GM20000 (cell line): ENCODE data around the gene PRDM1.
"Not testable (repeated sequence)": the region's sequence is repeated elsewhere in the genome, so short reads cannot be mapped to it uniquely, and the experiment has no call there.

Experiments used
- DNase-seq: peaks from one replicate; pipeline ENCODE4 v3.0.0; 2012; ENCODE audit warnings: low spot score
- CTCF ChIP-seq: IDR thresholded peaks from 2 replicates; pipeline ENCODE4 v1.5.1; 2012; ENCODE audit warnings: mild to moderate bottlenecking, control low read depth; ENCODE audit errors: extremely low read depth, missing control alignments

The PRDM1 gene

GRCh38 chr6:106149472-106150069 is 63.4 kb downstream of the PRDM1 start:
- TF ChIP-seq CTCF, result no peak
- DNase-seq, result no peak

- not testable (repeated sequence) for DNase-seq
These were observed 66.3 kb downstream of the PRDM1 start for GRCh38 chr6:106152476-106152875.

- no peak for TF ChIP-seq CTCF
- DNase-seq, result no peak
These were observed 66.8 kb downstream of the PRDM1 start for GRCh38 chr6:106152952-106153351.

GRCh38 chr6:106154326-106154725 is 68.2 kb downstream of the PRDM1 start:
- no peak for DNase-seq
- no peak for TF ChIP-seq CTCF

- TF ChIP-seq CTCF, result no peak
- DNase-seq, result no peak
These were observed 69.2 kb downstream of the PRDM1 start for GRCh38 chr6:106155219-106155830.

- no peak for DNase-seq
- no peak for TF ChIP-seq CTCF
These were observed 70.3 kb downstream of the PRDM1 start for GRCh38 chr6:106156413-106156812.

- no peak for DNase-seq
- no peak for TF ChIP-seq CTCF
These were observed 70.7 kb downstream of the PRDM1 start for GRCh38 chr6:106156863-106157262.

- DNase-seq, result no peak
These were observed 72.7 kb downstream of the PRDM1 start for GRCh38 chr6:106158816-106159215.

More at GRCh38 chr6:106158816-106159215, 72.7 kb downstream of the PRDM1 start:
- no peak for TF ChIP-seq CTCF
